MM.1S (cell line): ENCODE data around the gene PYGM.

Experiments used
- DNase-seq: peaks from one replicate; pipeline ENCODE4 v3.0.0-alpha.2; 2015
- H2AFZ ChIP-seq: fragments of 300-600 bp; sonication (generic); 2 replicates; pipeline ENCODE4 v1.6.0; 2016; ENCODE audit warnings: antibody characterized with exemption, low read length
- H3F3A ChIP-seq: fragments of 300-600 bp; sonication (generic); 2 replicates; pipeline ENCODE4 v1.6.1; 2016; ENCODE audit warnings: mild to moderate bottlenecking, antibody characterized with exemption, low read length, moderate library complexity, mixed read lengths; ENCODE audit not compliant: insufficient read depth
- H3K27ac ChIP-seq: fragments of 300-600 bp; sonication (generic); 2 replicates; pipeline ENCODE4 v1.5.1; 2016; ENCODE audit warnings: mild to moderate bottlenecking, low read length
- H3K27me3 ChIP-seq: fragments of 300-600 bp; sonication (generic); replicated peaks from 2 replicates; pipeline ENCODE4 v1.6.0; 2016; ENCODE audit warnings: low read length; ENCODE audit not compliant: insufficient read depth
- H3K36me3 ChIP-seq: fragments of 300-600 bp; sonication (generic); replicated peaks from 2 replicates; pipeline ENCODE4 v1.6.1; 2016; ENCODE audit warnings: mild to moderate bottlenecking, low read length, mixed read lengths; ENCODE audit not compliant: insufficient read depth
- H3K4me1 ChIP-seq: fragments of 300-600 bp; sonication (generic); 2 replicates; pipeline ENCODE4 v1.6.1; 2016; ENCODE audit warnings: low read length, mixed read lengths
- H3K4me2 ChIP-seq: fragments of 300-600 bp; sonication (generic); 2 replicates; pipeline ENCODE4 v1.6.0; 2016; ENCODE audit warnings: low read depth, low read length
- H3K4me3 ChIP-seq: fragments of 300-600 bp; sonication (generic); 2 replicates; pipeline ENCODE4 v1.5.1; 2016; ENCODE audit warnings: low read length, mixed read lengths
- H3K79me2 ChIP-seq: fragments of 300-600 bp; sonication (generic); 2 replicates; pipeline ENCODE4 v1.6.1; 2016; ENCODE audit warnings: mixed run types, low read length, mixed read lengths
- H3K9ac ChIP-seq: fragments of 300-600 bp; sonication (generic); 2 replicates; pipeline ENCODE4 v1.6.1; 2016; ENCODE audit warnings: low read length, mixed read lengths
- H3K9me2 ChIP-seq: fragments of 300-600 bp; sonication (generic); replicated peaks from 2 replicates; pipeline ENCODE4 v1.6.1; 2016; ENCODE audit warnings: mild to moderate bottlenecking, low read length, mixed read lengths; ENCODE audit not compliant: insufficient read depth
- H3K9me3 ChIP-seq: fragments of 300-600 bp; sonication (generic); replicated peaks from 2 replicates; pipeline ENCODE4 v1.6.1; 2016; ENCODE audit warnings: mild to moderate bottlenecking, low read length, mixed read lengths; ENCODE audit not compliant: insufficient read depth
- H4K20me1 ChIP-seq: fragments of 300-600 bp; sonication (generic); 2 replicates; pipeline ENCODE4 v1.6.1; 2016; ENCODE audit warnings: mild to moderate bottlenecking, low read length, moderate library complexity, mixed read lengths; ENCODE audit not compliant: insufficient read depth
- CTCF ChIP-seq: fragments of 300-600 bp; sonication (generic); IDR thresholded peaks from 2 replicates; pipeline ENCODE4 v1.5.1; 2016; ENCODE audit warnings: antibody characterized with exemption, low read length, mixed read lengths
- EZH2 ChIP-seq: fragments of 300-600 bp; sonication (generic); optimal IDR thresholded peaks from 2 replicates; pipeline ENCODE3; 2017; ENCODE audit warnings: low read depth, mild to moderate bottlenecking, antibody characterized with exemption, low read length, mixed read lengths
- EZH2phosphoT487 ChIP-seq: fragments of 300-600 bp; sonication (generic); IDR thresholded peaks from 2 replicates; pipeline ENCODE4 v1.6.1; 2018; ENCODE audit warnings: antibody characterized with exemption, low read length

PYGM gene

GRCh38 chr11:64778473-64779298 lies 18.9 kb upstream of the PYGM start, which contains the start of gene SF1:
SF1 (minus strand) TSS chr11:64778542; CDS start chr11:64778392, 150 bp downstream.
- peak; percentile 99 for DNase-seq
- H3K9me3 ChIP-seq, result no peaks in the 10 kb centered on the region
- TF ChIP-seq EZH2, result no peak
- TF ChIP-seq EZH2phosphoT487, result no peak
- no peak for TF ChIP-seq CTCF
- H3K27me3 ChIP-seq, result no peaks in the 10 kb centered on the region
- peak within 1 kb of the TSS; percentile 60 for H2AFZ ChIP-seq
- H3K4me2 ChIP-seq, result peak within 1 kb of the TSS; percentile 78
- no peaks in the 10 kb centered on the region for H3K9me2 ChIP-seq
- peaks cover 35% of the 10 kb centered on the region for H4K20me1 ChIP-seq
- peak within 1 kb of the TSS; percentile 97 for H3K4me3 ChIP-seq
- peaks cover 17% of the 10 kb centered on the region for H3K36me3 ChIP-seq
- peak within 1 kb of the TSS; percentile 95 for H3K9ac ChIP-seq
- H3K4me1 ChIP-seq, result peaks cover 27% of the 10 kb centered on the region
- H3K79me2 ChIP-seq, result peaks cover 39% of the 10 kb centered on the region
- peaks cover 27% of the 10 kb centered on the region for H3F3A ChIP-seq
- peak within 1 kb of the TSS; percentile 94 for H3K27ac ChIP-seq

GRCh38 chr11:64778223-64778472 lies 18.4 kb upstream of the PYGM start:
- peaks cover 17% of the 10 kb centered on the region for H3K36me3 ChIP-seq
- no peaks in the 10 kb centered on the region for H3K27me3 ChIP-seq
- H3K9ac ChIP-seq, result peak overlapping the region; percentile 95
- DNase-seq, result peak; percentile 10
- H3K9me2 ChIP-seq, result no peaks in the 10 kb centered on the region
- peaks cover 32% of the 10 kb centered on the region for H3F3A ChIP-seq
- H3K4me3 ChIP-seq, result peak overlapping the region; percentile 75
- peaks cover 44% of the 10 kb centered on the region for H3K79me2 ChIP-seq
- no peak overlapping the region for H2AFZ ChIP-seq
- H3K4me2 ChIP-seq, result no peak overlapping the region
- peak overlapping the region; percentile 94 for H3K27ac ChIP-seq
- no peaks in the 10 kb centered on the region for H3K9me3 ChIP-seq
- TF ChIP-seq EZH2phosphoT487 (no peak), EZH2 (no peak), CTCF (no peak)
- H4K20me1 ChIP-seq, result peaks cover 40% of the 10 kb centered on the region
- H3K4me1 ChIP-seq, result peaks cover 32% of the 10 kb centered on the region

GRCh38 chr11:64777449-64778222 lies 17.9 kb upstream of the PYGM start:
- Histone ChIP-seq H3F3A (peaks cover 35% of the 10 kb centered on the region), H3K9ac (peak overlapping the region; percentile 68), H2AFZ (no peak overlapping the region), H3K4me3 (peak overlapping the region; percentile 97), H3K4me2 (peak overlapping the region; percentile 78), H3K27ac (no peak overlapping the region; the same call in 1 of the 2 replicates), H4K20me1 (peaks cover 40% of the 10 kb centered on the region), H3K79me2 (peaks cover 49% of the 10 kb centered on the region), H3K27me3 (no peaks in the 10 kb centered on the region), H3K36me3 (peaks cover 17% of the 10 kb centered on the region), H3K9me3 (no peaks in the 10 kb centered on the region), H3K4me1 (peaks cover 37% of the 10 kb centered on the region), H3K9me2 (no peaks in the 10 kb centered on the region)
- DNase-seq, result peak; percentile 88
- TF ChIP-seq CTCF (no peak), EZH2phosphoT487 (no peak), EZH2 (no peak)
